ENCODE measurements around the gene ZIC1.

ZIC1 gene

DNA sequence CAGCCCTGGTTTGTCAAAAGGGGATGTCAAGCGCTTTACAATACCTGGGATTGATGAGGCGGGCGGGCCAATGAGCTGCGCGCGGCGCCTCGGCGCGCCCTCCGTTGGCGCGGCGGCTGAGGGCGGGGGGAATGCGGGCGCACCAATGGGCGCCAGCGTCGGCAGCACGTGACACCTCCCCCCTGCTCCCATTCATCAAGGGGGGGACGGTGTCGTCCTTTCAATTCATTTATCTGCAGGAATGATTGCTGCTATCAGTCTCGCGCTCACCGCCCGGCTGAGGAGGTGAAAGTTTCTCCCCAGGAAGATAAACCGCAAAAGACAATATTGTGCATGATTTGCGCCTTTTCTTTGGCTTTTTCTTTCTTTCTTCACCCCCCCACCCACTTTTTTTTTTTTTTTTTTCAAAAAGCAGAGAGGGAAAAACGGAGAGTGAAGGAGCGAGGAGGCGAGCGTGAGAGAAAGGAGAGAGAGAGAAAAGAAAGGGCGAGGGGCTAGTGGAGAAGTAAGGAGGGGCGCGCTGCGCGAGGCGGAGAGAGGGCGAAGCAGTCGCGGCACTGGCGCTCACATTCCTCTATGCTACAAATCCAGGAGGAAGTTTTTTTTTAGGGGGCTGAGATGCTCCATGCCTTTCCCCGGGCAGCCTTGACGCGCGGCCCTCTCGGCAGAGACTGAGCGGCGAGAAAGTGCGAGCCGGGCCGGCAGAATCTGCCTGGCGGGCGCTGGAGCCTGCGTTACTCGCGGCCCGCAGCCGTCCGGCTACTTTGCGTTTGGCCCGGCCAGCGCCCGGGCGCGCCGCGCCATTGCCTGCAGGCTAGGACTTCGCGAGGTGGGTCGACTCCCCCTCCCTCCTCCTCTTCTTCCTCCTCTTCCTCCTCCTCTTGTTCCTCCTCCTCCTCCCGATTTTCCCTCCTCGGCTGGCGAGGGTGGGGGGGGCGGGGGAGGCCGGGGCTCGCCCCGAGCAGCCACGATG is at the start of gene ZIC1:
Gene ZIC1 (plus strand): TSS at position 223 of the 973 bp plus-strand sequence. CDS start 748 bp downstream, at position 971.
- no peak for DNase-seq

- no peak for DNase-seq
Observed at GRCh38 chr3:147360051-147360439, 49.1 kb upstream of the ZIC1 start.

DNA sequence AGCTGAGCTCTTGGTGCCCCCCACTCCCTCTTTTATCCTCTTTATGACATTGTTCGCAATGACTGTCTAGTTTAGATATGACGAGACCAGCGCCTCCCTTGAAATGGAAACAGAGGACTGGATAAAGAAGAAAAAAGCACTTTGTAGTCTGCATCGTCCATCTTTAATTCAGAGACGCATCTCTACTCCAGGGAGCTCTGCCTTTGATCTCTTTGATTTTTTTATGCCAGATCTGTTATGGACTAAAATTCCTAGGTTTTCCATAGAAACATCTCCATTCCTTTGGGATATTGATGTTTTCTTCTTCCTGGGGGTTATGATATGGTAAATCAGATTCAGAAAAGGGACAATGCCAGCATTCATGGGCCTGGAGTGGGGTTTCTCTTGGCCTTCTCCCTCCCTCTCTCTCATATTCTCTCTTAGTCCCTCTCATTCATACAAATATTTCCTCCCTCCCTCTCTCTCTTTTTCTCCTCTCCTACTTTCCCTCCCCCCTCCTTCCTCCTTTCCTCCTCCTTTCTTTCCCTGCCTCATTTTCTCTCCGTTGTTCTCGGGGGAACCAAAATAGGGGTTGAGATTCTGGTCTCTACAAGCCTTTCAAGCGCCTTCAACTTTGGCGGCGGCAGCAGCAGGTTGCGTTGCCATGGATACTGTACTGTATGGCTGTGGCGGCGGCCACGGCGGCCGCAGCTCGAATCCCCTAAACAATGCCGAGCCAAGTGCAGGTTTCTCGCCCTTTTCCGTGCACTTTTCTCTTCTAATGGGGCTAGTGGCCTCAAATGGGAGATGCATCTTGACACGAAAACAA is 48.3 kb upstream of the ZIC1 start:
- no peak for DNase-seq

- DNase-seq = no peak
Observed at GRCh38 chr3:147361454-147362420, 47.4 kb upstream of the ZIC1 start.

DNA sequence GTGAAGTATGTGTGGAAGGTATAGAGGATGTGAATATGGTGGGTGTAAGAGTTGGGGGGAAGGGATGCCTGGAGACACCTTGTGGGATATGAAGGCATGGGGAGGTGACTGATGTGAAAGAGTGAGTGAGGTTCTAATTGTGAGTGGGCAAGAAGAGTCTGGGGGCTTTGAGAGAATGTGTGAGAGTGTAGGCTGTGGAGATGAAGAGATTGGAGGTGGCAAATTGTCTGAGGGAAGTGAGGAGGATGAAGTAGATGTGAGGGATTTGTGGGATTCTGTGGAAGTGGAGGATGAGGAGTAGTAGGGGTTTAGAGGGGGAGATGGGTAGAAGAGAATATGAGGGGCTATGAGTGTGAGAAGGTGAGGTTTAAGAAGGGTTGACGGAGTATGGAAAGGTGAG is 44.4 kb upstream of the ZIC1 start:
- DNase-seq = no peak

DNA sequence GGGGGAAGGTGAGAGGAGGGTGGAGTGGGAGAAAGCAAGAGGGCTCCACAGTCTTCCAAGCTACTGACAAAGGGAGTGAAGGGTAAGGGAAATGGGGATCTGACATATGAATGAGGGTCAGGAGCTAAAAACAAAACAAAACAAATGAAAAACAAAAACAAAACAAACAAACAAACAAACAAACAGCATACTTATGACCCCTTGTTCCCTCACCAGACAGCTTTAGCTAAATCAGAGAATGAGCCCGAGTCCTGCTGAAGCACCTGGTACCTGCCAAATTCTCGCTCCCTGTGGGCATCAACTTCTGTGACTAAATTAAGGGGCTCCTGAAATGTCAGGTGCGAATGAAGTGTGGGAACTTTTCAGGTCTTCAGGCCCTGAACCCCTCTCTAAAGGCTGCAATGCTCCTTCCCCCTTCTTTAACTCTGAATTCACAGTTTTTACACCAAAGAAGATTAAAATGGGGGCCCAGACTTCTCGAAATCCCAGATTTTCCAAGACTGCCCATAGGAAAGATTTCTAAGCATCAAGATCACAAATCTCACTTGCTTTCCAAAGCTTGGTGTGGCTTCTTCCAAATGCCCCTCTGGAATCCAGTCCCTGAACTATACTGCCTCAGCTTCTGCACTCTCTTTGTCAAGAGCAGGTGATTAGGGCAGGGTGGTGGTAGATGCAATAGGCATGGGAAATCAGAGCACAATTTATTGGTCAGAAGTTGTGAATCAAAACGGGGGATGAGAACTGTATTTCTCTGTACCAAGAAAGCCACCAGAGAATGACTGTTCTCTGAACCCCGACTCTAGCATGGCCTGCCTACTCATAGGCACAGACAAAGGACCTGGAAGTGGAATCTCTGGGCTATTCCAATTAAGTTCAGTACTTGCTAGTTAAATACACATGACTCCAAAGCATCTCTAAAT is 43.7 kb upstream of the ZIC1 start:
- no peak for DNase-seq

- no peak for DNase-seq
Observed at GRCh38 chr3:147367676-147368075, 41.5 kb upstream of the ZIC1 start.

- DNase-seq = no peak
Observed at GRCh38 chr3:147368151-147368550, 41.0 kb upstream of the ZIC1 start.

DNA sequence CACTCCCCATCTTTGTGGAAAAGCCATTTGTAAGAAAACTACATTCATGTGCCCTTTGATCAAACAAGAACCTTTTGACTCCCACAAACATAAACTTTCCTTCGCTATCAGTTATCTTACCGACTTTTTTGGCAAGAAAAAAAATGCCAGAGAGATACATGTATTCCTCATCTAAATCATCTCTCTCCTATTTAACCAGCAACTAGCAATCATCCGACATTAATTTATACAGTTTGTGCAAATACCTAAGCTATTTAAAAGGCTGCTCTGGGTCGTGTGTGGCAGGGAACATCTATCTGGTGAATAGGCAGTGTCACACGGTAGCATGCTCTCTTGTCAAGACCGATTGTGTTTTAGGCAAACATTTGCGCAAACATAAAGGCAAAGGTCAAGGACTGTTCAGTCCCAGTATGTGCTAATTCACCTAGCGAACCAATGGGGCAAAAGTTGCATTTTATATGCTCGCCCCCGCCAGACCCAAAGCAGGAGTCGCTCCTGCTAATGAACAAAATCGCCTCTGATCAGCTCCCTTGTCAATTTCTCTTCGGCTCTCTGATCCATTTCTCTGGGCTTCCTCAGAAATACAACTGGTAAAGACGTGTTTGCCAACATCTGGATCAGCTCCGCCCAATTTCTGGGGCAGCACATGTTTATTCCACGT is 40.5 kb upstream of the ZIC1 start:
- no peak for DNase-seq

GRCh38 chr3:147369231-147369630 is 39.9 kb upstream of the ZIC1 start:
- no peak for DNase-seq

DNA sequence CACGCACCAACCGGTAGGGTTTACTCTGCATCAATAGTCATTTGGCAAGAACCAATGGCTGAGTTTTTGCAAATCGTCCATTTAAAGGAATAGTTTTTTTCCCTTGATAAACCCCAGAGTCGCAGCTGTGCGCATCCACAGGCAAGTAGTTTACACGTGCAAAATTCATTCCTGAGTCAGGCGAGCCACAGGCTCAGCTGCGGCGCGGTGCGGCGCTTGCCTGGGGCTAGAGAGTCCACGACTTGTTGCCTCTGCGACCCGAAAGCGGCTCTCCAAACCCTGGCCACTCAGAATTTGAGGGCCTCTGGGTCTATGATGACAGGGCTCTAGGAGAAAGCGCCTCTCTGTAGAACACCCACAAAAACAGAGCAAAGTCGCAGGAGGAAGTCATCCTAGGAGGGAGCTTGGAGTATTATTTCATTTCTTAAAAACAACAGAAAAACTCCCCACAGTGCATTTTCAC is 39.5 kb upstream of the ZIC1 start:
- no peak for DNase-seq

DNA sequence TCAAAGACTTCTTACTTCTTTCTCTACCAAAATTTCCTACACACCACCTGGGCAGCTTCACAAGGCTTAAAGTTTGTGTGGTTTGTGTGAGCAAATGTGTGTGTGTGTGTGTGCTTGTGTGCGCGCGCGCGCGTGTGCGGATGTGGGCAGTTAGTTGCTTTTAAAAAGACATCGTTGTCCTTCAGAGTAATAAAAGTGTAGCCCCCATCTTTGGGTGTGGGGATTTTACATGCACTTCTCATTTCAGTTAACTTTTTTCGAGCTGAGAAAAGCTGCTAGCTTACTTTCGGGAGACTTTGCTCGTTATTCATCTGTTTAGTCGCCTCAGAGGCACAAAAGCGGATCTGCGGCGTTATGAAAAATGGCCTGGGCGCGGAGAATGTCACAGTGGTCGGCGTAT is 38.8 kb upstream of the ZIC1 start:
- DNase-seq = no peak

DNA sequence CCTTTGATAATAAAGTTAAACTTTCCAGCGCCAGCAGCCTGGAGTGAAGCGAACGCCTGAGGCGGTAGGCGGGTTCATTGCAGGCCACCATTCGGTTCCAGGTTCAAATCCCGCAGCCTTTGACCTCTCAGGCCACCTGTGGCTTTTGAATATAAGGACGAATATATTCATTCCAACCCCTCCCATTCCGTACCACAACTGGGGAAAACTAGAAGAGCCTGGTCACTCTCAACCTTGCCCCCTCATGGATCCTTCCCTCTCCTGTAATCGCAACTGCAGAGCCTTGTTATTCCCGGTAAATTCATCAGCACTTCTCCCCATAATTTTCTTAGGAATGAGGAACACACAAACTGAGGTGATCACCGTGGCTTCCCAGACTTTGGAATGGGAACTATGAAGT is 38.0 kb upstream of the ZIC1 start:
- DNase-seq = no peak

DNA sequence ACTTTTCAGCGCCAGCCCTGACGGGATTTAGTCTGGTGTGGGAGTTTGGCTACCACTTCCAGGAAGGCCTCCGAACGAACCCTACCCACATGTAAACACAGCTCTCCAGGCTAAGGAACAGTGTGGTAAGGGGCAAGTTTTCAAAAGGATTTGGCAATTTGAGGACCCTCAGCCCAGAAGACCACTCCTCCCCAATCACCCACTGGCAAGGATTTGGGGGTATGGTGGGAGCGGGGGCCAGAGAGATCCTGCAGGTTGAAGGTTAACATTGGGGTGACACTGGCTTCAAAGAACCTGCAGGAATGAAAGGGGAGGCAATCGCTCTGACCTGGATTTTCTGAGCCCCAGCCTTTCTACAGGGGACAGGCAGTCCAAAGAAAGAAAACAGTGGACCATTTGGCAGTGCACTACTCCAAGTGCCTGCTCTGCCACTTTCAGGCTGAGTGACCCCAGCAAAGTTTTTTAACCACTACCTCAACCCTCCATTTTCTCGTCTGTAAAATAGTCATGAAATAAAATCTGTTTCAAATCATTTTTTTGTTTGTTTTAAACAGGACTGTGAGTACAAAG is 37.3 kb upstream of the ZIC1 start:
- no peak for DNase-seq

- DNase-seq = no peak
Observed at GRCh38 chr3:147372525-147373027, 36.6 kb upstream of the ZIC1 start.

DNA sequence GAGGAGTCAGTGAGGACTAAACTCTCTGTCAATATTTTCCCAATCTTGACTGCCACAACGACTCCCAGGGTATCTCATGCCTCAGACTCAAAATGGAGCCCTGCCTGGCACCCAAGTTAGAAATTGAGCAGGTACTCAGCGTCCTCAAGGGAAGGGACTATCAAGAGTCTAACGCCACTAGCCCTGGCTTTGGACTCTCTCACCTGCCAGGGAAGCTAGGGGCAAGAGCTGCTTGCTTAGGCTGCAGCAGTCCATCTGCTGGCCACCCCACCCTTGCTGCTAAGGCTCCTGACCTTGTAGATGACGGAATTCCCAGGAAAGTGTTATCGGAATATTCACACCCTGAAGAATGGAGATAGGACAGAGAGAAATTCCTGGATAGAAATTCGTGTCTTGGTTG is 35.9 kb upstream of the ZIC1 start:
- DNase-seq = no peak

- no peak for DNase-seq
Observed at GRCh38 chr3:147377412-147378367, 31.5 kb upstream of the ZIC1 start.

GRCh38 chr3:147379651-147380050 is 29.5 kb upstream of the ZIC1 start:
- DNase-seq = no peak

- DNase-seq = no peak
Observed at GRCh38 chr3:147380387-147380951, 28.7 kb upstream of the ZIC1 start.

Data from NCI-H1092 (cell line).